Measurements from ENCODE around the gene ZNF768.
"Not testable (repeated sequence)": the region's sequence is repeated elsewhere in the genome, so short reads cannot be mapped to it uniquely, and the experiment has no call there.

ZNF768 gene

DNA sequence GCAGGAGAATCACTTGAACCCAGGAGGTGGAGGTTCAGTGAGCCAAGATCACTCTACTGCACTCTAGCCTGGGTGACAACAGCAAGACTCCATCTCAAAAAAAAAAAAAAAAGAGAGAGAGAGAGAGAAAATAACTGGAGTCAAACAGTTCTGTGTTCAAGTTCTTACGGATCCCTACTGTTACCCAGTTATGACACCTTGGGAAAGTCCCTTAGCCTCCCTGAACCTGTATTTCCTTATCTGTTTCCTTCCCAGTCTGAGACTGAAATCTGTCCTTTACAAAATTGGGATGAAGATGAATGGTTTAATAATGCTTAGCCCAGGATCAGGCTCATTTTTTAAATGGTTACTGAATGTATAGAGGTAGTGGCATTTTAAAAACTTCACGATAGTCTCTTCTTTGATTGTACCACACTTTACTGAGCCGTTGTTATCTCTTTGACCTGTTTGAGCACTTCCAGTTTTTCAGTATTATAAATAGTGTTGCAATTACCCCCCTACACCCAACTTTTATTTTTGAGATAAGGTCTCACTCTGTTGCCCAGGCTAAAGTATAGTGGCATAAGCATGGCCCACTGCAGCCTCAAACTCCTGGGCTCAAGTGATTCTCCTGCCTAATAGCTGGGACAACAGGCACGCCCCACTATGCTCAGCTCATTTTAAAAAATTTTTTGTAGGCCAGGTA, 17.1 kb downstream of the ZNF768 start:
- DNase-seq: no peak

DNA sequence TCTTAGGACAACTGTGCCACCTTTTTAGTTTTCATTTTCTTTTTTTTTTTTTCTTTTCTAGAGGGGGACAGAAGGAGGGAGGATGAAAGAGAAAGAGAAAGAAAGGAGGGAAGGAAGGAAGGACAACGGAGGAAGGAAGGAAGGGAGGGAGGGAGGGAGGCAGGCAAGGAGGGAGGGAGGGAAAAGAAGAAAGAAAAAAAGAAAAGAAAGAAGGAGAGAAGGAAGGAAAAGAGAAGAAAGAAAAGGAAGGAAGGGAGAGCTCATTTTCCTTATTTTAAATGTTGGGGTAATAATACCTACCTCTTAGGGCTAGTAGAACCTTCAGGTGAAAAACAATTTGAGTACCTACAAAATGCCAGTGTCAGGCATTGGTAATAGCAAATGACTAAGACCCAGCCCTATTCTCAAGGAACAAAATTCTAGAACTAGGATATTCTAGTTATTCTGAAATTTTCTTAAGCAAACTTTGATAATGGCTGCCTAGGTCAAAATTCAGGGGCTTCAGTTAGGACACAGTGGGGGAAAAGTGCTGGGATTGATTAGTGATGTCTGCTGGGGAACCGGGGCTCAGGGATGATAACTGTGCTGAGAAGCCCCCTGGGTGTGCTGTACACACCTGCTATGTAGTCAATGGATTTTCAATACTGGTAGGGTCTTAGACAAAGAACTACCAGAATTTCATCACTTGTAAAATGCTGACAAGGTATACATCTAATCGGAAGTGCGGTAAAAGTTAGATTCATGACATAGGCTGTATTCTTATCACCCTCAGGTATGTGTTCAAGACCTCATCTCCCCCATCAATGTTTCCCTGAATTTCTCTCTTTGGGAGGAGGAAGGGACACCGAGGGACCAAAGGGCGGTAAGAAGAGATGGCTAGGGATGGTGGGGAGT, 22.7 kb downstream of the ZNF768 start:
- DNase-seq: no peak

DNA sequence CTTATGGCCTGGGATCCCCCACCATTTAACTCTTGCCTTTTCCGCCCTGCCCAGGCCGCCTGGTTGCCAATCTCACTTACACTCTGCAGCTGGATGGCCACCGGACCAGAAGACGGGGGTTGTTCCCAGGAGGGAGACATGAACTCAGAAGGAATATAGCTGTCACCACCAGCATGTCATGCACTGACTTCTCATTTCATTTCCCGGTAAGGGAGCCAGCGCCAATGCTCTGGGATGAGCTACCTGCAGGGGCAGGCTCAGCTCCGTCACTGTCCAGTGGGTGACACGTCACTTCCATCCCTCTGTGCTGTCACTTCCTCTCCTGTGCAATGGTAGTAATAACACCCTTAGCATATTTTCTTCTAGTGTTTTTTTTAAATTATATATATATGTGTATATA, 27.1 kb downstream of the ZNF768 start:
- DNase-seq: no peak

DNA sequence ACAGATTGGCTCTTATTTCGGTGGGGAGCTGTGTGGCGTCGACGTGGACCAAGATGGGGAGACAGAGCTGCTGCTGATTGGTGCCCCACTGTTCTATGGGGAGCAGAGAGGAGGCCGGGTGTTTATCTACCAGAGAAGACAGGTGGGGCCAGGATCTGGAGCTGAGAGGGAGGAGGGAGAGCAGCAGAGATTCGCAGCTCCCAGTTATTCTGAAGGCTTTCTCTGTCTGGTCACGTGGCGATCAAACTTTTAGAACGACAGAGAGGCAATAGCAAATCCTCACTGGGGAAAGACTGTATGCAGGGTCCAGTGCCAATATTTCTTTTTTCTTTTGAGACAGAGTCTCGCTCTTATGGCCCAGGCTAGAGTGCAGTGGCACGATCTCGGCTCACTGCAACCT, 31.7 kb downstream of the ZNF768 start:
- no peak for DNase-seq

DNA sequence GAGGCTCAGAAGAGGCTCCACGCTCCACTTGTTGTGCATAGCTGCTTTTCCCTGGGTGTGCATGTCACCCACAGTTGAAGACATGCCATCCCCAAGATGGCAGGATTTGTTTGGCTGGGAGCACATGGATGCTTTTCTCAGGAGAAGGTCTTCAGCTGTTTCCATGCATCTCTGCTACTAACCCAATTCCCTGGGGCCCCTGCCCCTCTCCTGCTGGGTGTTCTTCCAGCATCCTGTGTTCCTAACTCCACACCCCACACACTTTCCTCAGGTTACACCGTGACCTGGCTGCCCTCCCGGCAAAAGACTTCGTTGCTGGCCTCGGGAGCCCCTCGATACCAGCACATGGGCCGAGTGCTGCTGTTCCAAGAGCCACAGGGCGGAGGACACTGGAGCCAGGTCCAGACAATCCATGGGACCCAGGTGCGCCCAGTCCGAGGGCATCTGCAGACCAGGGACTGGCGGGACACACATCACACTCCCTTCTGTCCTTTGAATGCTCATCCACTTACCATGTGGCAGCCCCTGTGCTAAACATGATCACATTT, 32.4 kb downstream of the ZNF768 start:
- no peak for DNase-seq

DNA sequence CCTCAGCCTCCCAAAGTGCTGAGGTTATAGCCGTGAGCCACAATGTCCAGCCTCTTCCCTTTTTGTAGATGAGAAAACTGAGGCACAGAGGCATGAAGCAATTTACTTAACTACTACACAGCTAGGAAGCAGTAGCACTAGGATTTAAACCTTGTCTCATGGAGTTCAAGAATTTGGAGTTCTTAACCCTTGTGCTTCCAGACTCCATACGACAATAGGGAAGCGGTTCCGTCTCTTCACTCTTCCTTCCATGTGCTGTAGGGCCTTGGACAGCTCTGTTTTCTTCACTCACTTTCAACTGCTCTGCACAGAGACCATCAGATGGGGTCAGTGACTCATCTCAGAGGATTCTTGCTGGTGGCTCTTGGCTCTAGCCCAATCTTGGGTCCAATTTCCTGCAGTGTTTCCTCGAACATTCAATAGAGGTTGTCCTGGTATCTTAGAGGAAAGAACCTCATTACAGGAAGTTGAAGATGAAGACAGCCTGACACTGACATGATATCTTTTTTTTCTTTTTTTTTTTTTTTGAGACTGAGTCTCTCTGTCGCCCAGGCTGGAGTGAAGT, 34.5 kb downstream of the ZNF768 start:
- peak; percentile 53 to 70 (median 54) for DNase-seq

DNA sequence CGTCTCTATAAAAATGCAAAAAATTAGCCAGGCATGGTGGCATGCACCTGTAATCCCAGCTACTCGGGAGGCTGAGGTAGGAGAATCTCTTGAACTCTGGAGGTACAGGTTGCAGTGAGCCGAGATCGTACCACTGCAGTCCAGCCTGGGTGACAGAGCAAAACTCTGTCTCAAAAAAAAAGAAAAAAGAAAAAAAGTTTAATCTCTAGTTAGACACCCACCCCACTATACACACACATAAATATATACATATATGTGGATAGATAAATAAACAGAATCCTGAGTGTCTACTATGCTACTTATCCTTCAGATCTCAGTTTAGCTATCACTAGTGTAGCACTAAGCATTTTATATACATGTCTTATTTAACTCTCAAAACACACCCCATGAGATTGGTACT, 35.1 kb downstream of the ZNF768 start:
- DNase-seq: no peak

DNA sequence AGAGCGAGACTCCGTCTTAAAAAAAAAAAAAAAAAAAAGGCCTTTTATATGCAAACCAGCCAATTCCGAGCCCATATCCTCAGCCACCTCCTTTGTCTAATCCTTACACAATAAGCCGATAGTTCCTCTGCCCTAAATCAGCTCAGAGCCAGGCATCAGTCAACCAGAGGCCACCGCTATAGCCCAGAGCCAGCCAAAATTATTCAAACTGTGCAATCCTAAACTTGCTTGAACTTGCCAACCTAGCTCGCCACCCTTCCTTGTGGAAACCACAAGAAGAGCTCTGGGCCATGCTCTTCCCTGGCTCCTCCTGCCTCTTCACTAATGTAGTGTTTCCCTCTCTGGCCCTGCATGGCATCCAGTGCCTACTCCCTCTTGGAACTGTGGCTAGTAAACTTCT, 36.2 kb downstream of the ZNF768 start:
- no peak for DNase-seq

DNA sequence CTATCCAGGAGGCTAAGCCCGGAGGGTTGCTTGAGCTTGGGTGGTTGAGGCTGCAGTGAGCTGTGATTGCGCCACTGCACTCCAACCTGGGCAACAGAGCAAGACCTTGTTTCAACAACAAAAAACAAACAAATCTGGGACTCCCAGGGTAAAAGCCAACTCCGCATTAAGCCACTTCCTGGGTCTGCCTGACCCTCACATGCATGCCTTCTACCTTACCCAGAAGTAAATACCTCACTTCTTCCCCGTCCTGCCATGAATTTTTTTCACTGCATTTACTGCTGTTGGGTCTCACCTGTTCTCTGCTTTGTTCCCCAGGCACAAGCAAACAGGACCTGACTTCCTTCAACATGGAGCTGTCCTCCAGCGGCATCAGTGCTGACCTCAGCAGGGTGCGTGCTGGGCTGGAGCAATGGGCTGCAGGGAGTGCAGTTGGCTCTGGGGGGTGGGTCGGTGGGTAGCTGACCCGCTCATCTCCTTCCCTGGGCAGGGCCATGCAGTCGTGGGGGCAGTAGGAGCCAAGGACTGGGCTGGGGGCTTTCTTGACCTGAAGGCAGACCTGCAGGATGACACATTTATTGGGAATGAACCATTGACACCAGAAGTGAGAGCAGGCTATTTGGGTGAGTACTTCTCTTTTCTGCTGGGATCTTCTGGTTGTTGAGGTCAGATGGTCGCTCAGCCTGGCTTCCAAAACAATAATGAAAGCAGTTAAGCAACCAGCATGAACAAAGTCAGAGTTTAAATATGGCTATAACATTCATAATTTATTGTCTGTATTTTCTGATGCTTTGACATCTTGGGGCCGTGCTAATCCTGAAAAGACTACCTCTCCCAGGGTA, 37.4 kb downstream of the ZNF768 start:
- peak; percentile 56 to 78 (median 69) for DNase-seq

DNA sequence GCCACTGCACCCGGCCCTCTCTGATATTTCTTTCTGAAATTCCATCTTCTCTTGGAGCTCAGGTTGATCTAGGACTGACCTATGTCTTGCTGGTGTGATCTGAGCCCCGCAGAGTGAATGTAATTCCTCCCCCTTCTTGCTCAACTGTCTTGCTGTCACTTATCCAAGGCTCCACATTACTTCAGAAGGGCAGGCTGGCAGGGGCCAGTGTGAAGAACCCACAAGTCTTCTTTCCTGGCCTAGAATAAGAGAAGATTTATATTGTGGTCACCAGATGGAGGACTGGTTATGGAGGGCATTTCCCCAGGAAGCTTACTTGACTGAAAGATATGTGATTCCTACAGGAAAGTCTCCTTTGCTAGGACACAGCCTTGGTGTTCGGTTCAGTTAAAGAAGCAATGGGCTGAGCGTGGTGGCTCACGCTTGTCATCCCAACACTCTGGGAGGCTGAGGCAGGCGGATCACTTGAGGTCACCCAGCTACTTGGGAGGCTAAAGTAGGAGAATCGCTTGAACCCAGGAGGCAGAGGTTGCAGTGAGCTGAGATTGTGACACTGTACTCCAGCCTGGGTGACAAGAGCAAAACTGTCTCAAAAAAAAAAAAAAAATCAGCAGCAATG, 40.4 kb downstream of the ZNF768 start:
- DNase-seq: no peak

DNA sequence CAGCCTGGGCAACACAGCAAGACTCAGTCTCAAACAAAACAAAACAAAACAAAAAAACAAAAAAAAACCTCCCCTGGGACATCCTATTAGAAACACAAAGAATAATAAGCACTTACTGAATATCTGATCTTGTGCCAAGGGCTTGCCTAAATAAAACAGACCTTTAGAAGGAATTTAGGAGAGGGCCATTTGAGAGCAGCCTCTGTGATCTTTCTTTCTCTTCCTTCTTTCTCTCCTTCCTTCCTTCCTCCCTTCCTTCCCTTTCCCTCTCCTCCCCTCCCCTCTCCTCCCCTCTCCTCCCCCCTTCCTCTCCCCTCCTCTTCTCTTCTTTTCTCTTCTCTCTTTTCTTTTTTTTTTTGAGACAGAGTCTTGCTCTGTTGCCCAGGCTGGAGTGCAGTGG, 41.5 kb downstream of the ZNF768 start:
- DNase-seq: no peak

DNA sequence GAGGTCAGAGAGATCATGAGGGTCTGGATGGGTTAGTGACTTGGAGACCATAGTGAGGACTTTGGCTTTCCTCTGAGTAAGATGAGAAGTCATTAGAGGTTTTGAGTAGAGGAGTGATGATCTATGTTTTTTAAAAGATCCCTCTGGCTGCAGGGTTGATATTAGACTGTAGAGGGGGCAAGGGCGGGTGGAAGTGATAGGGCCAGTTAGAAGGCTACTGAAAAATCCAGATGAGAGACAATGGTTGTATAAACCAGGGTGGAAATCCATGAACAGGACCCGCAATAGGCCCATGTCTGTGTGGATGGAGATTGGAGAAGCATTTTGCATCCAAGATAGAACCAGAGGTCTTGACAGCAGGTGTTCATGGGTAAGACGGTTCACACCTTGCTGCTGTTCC, 44.0 kb downstream of the ZNF768 start:
- DNase-seq: no peak

DNA sequence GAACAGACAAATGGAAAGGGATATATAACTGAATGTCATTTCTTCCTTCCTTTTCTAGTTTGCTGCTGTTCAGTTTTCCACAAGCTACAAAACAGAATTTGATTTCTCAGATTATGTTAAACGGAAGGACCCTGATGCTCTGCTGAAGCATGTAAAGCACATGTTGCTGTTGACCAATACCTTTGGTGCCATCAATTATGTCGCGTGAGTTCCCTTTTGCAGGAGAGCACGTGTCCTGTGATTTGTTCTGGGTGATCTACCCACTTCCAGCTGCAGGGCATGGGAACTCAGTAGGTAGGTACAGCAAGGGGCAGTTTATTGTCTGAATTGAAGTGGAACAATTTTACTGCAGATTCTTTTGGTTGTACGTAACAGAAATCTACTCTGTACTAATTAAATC, 45.0 kb downstream of the ZNF768 start:
- DNase-seq: no peak

DNA sequence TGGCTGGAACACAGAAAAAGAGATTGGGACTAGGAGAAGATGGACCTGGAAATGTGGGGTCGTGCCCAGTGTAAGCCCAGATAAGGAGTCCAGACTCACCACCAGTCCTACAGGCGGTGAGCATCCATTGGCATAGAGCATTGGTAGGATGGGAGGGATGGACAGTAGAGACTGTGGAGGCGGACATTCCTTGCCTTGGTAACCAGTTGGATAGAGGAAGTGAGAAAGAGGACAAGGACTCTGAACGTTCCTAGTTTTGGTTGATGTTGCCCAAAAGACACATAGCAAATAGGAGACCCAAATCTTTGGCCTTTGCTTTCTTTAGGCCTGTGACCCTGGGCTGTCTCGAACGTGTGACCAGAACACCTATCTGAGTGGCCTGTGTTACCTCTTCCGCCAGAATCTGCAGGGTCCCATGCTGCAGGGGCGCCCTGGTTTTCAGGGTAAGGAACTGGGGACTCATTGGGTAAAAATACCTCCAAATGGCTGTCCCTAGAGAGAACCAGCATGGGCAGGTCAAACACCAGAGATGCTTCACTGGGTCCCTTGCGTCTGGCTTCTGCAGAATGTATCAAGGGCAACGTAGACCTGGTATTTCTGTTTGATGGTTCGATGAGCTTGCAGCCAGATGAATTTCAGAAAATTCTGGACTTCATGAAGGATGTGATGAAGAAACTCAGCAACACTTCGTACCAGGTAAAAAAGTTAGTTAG, 47.4 kb downstream of the ZNF768 start:
- peak; percentile 33 to 52 (median 47) for DNase-seq

DNA sequence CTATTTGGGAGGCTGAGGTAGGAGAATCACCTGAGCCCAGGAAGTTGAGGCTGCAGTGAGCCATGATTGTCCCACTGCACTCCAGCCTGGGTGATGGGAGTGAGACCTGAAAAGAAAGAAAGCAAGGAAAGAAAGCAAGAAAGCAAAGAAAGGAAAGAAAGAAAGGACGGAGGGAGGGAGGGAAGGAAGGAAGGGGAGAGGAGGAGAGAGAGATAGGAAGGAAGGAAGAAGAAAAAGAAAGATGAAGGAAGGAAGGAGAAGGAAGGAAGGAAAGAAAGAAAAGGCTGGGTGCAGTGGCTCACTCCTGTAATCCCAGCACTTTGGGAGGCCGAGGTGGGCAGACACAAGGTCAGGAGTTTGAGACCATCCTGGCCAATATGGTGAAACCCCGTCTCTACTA, 48.6 kb downstream of the ZNF768 start:
- not testable (repeated sequence) for DNase-seq

DNA sequence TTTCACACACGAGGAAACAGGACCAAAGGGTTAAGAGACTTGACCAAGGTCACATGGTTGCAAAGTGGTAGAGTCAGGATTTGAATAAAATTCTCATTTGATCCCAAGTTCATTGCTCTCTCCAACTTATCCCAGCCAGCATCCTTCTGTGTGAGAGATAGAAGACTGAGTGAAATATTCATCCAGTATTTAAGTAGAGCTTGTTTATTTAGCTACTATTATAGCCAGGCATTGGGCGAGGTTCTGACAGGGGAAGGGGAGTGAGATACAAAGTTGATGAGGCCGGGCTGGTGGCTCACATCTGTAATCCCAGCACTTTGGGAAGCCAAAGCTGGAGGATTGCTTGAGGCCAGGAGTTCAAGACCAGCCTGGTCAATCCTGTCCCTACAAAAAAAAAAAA, 49.4 kb downstream of the ZNF768 start:
- DNase-seq: no peak

DNA sequence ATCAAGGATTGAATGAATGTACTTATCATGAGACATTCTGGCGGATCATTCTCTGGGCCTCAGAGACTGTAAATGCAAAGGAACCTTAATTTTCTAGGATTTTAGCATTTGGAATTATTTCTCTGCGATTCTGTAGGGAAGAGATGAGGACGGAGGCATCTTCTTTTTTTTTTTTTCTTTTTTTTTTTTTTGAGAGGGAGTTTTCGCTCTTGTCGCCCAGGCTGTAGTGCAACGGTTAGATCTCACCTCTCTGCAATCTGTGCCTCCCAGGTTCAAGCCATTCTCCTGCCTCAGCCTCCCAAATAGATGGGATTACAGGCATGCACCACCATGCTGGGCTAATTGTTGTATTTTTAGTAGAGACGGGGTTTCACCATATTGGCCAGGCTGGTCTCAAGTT, 51.7 kb downstream of the ZNF768 start:
- DNase-seq: no peak

DNA sequence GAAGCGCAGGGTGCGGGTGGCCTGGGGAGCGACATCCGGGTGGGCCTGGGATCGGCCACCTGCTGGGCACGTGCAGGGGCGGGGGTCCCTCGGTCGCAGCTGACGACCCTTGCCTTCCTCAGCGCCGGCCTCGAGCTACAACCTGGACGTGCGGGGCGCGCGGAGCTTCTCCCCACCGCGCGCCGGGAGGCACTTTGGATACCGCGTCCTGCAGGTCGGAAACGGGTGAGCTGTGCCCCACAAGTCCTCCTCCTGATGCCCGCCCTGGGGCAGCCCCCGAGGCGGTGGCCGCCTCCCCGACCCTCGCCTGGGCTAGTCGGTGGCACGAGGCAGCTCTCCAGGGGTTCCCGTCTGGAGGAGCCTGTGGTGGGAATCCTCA, 52.3 kb downstream of the ZNF768 start:
- DNase-seq: no peak
